ENCODE data around the gene PDE1C. TPM values are rescaled to one million over a fixed set of nuclear protein-coding genes. Genes with fewer than 3 reads are reported as not detected.

PDE1C gene
- total and polyA plus RNA-seq, 2 donors (not counting 1 experiment from before 2014, with no cell fraction given), result 16.6 to 27.6 TPM

- no peak overlapping the region for H3K4me2 ChIP-seq (ENCODE audit: extremely low read depth, insufficient read depth, low read length)
- no peaks in the 10 kb centered on the region for H3K36me3 ChIP-seq (ENCODE audit: control insufficient read depth, insufficient read depth, low read length)
- DNase-seq (ENCODE audit: low read depth in 2 of 2), result no peak
- no peak for TF ChIP-seq CTCF (conservative IDR thresholded peaks at IDR 0.05 in 1 of 2, IDR thresholded peaks at IDR 0.05 in 1 of 2; ENCODE audit: low read depth in 1 of 2, low read length in 2 of 2)
- TF ChIP-seq EZH2 (IDR thresholded peaks at IDR 0.05; ENCODE audit: low read length, missing control alignments), result no peak
- H4K20me1 ChIP-seq (ENCODE audit: control insufficient read depth, extremely low read depth, insufficient read depth, low read length), result no peaks in the 10 kb centered on the region
- no peak overlapping the region for H2AFZ ChIP-seq (ENCODE audit: low read length)
- H3K4me1 ChIP-seq (ENCODE audit: control insufficient read depth, extremely low read depth, insufficient read depth, low read length), result no peaks in the 10 kb centered on the region
- H3K9me3 ChIP-seq (ENCODE audit: control insufficient read depth, insufficient read depth, low read depth, low read length), result no peaks in the 10 kb centered on the region
- no peaks in the 10 kb centered on the region for H3K27me3 ChIP-seq (ENCODE audit: control insufficient read depth, insufficient read depth, low read length)
- H3K4me3 ChIP-seq (replicated peaks in 1 of 4; ENCODE audit: control extremely low read depth in 1 of 4, insufficient read depth in 1 of 4, low read depth in 3 of 4, low read length in 4 of 4), result no peak overlapping the region
- H3K27ac ChIP-seq (ENCODE audit: insufficient read depth, low read length), result no peak overlapping the region
- no peaks in the 10 kb centered on the region for H3K79me2 ChIP-seq (ENCODE audit: control insufficient read depth, insufficient read depth, low read length)
- H3K9ac ChIP-seq (ENCODE audit: insufficient read depth, low read length), result no peak overlapping the region
Measured at GRCh38 chr7:32092346-32092745, 22.1 kb upstream of the PDE1C start.

- Histone ChIP-seq H3K9ac (ENCODE audit: insufficient read depth, low read length) (no peak overlapping the region), H3K27ac (ENCODE audit: insufficient read depth, low read length) (no peak overlapping the region), H3K9me3 (ENCODE audit: control insufficient read depth, insufficient read depth, low read depth, low read length) (no peaks in the 10 kb centered on the region), H2AFZ (ENCODE audit: low read length) (no peak overlapping the region), H3K4me3 (replicated peaks in 1 of 4; ENCODE audit: control extremely low read depth in 1 of 4, insufficient read depth in 1 of 4, low read depth in 3 of 4, low read length in 4 of 4) (no peak overlapping the region), H4K20me1 (ENCODE audit: control insufficient read depth, extremely low read depth, insufficient read depth, low read length) (no peaks in the 10 kb centered on the region), H3K27me3 (ENCODE audit: control insufficient read depth, insufficient read depth, low read length) (no peaks in the 10 kb centered on the region), H3K79me2 (ENCODE audit: control insufficient read depth, insufficient read depth, low read length) (no peaks in the 10 kb centered on the region), H3K36me3 (ENCODE audit: control insufficient read depth, insufficient read depth, low read length) (no peaks in the 10 kb centered on the region), H3K4me1 (ENCODE audit: control insufficient read depth, extremely low read depth, insufficient read depth, low read length) (no peaks in the 10 kb centered on the region), H3K4me2 (ENCODE audit: extremely low read depth, insufficient read depth, low read length) (no peak overlapping the region)
- no peak for TF ChIP-seq CTCF (conservative IDR thresholded peaks at IDR 0.05 in 1 of 2, IDR thresholded peaks at IDR 0.05 in 1 of 2; ENCODE audit: low read depth in 1 of 2, low read length in 2 of 2)
- no peak for TF ChIP-seq EZH2 (IDR thresholded peaks at IDR 0.05; ENCODE audit: low read length, missing control alignments)
- no peak for DNase-seq (ENCODE audit: low read depth in 2 of 2)
Measured at GRCh38 chr7:32091608-32092210, 21.5 kb upstream of the PDE1C start.

GRCh38 chr7:32089678-32090077 lies 19.5 kb upstream of the PDE1C start:
- no peak overlapping the region for H3K4me2 ChIP-seq (ENCODE audit: extremely low read depth, insufficient read depth, low read length)
- no peaks in the 10 kb centered on the region for H4K20me1 ChIP-seq (ENCODE audit: control insufficient read depth, extremely low read depth, insufficient read depth, low read length)
- H3K4me1 ChIP-seq (ENCODE audit: control insufficient read depth, extremely low read depth, insufficient read depth, low read length), result no peaks in the 10 kb centered on the region
- no peaks in the 10 kb centered on the region for H3K9me3 ChIP-seq (ENCODE audit: control insufficient read depth, insufficient read depth, low read depth, low read length)
- no peak overlapping the region for H2AFZ ChIP-seq (ENCODE audit: low read length)
- no peak overlapping the region for H3K4me3 ChIP-seq (replicated peaks in 1 of 4; ENCODE audit: control extremely low read depth in 1 of 4, insufficient read depth in 1 of 4, low read depth in 3 of 4, low read length in 4 of 4)
- H3K79me2 ChIP-seq (ENCODE audit: control insufficient read depth, insufficient read depth, low read length), result no peaks in the 10 kb centered on the region
- no peak overlapping the region for H3K9ac ChIP-seq (ENCODE audit: insufficient read depth, low read length)
- H3K36me3 ChIP-seq (ENCODE audit: control insufficient read depth, insufficient read depth, low read length), result no peaks in the 10 kb centered on the region
- peak in 1 of 2 donors; percentile 36 for DNase-seq (ENCODE audit: low read depth in 2 of 2)
- TF ChIP-seq CTCF (conservative IDR thresholded peaks at IDR 0.05 in 1 of 2, IDR thresholded peaks at IDR 0.05 in 1 of 2; ENCODE audit: low read depth in 1 of 2, low read length in 2 of 2) (no peak), EZH2 (IDR thresholded peaks at IDR 0.05; ENCODE audit: low read length, missing control alignments) (no peak)
- H3K27me3 ChIP-seq (ENCODE audit: control insufficient read depth, insufficient read depth, low read length), result no peaks in the 10 kb centered on the region
- no peak overlapping the region for H3K27ac ChIP-seq (ENCODE audit: insufficient read depth, low read length)
